Measurements from ENCODE around the gene RBP3.

DNA sequence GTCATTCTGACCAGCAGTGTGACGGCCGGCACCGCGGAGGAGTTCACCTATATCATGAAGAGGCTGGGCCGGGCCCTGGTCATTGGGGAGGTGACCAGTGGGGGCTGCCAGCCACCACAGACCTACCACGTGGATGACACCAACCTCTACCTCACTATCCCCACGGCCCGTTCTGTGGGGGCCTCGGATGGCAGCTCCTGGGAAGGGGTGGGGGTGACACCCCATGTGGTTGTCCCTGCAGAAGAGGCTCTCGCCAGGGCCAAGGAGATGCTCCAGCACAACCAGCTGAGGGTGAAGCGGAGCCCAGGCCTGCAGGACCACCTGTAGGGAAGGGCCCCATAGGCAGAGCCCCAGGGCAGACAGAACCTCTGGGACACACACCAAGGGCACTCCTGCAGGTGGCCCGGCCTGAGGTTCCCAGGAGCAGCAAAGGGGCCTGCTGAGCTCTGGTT is 9.0 kb downstream of the RBP3 start:
- TF ChIP-seq CTCF (IDR thresholded peaks at IDR 0.05) (no peak), POLR2A (IDR thresholded peaks at IDR 0.05) (no peak)

Measured in ovary (tissue), 3 donors.